Smooth muscle cell (in vitro differentiated cells): ENCODE results near the gene CAPN1. TPM values are rescaled to one million over a fixed set of nuclear protein-coding genes. Genes with fewer than 3 reads are reported as not detected.
"Not testable (repeated sequence)": the region's sequence is repeated elsewhere in the genome, so short reads cannot be mapped to it uniquely, and the experiment has no call there.

ENCODE experiments used
- DNase-seq: peaks from one replicate; lab custom pipeline; 2025; ENCODE audit not compliant: unreplicated experiment; lab: John Stamatoyannopoulos, UW
- H2AFZ ChIP-seq: fragments of 200-600 bp; sonication (generic); 2 replicates; pipeline ENCODE4 v1.6.0; 2016; ENCODE audit warnings: antibody characterized with exemption, low read depth, mild to moderate bottlenecking
- H3F3A ChIP-seq: fragments of 200-600 bp; sonication (generic); 2 replicates; pipeline ENCODE4 v1.6.0; 2017; ENCODE audit warnings: antibody characterized with exemption, low read depth
- H3K27ac ChIP-seq: fragments of 200-600 bp; sonication (generic); 2 replicates; pipeline ENCODE4 v1.5.1; 2016; ENCODE audit warnings: low read depth, mild to moderate bottlenecking
- H3K27me3 ChIP-seq: fragments of 200-600 bp; sonication (generic); 2 replicates; pipeline ENCODE4 v1.6.1; 2016; ENCODE audit warnings: low read depth, mild to moderate bottlenecking
- H3K36me3 ChIP-seq: fragments of 200-600 bp; sonication (generic); 2 replicates; pipeline ENCODE4 v1.5.1; 2016; ENCODE audit warnings: low read depth
- H3K4me1 ChIP-seq: fragments of 200-600 bp; sonication (generic); 2 replicates; pipeline ENCODE4 v1.5.1; 2016; ENCODE audit warnings: low read depth
- H3K4me2 ChIP-seq: fragments of 200-600 bp; sonication (generic); 2 replicates; pipeline ENCODE4 v1.6.0; 2016; ENCODE audit warnings: mild to moderate bottlenecking
- H3K4me3 ChIP-seq: fragments of 200-600 bp; sonication (generic); 2 replicates; pipeline ENCODE4 v1.5.1; 2016; ENCODE audit warnings: mild to moderate bottlenecking
- H3K79me2 ChIP-seq: fragments of 200-600 bp; sonication (generic); 2 replicates; pipeline ENCODE4 v1.6.0; 2016; ENCODE audit warnings: low read depth, mild to moderate bottlenecking
- H3K9ac ChIP-seq: fragments of 200-600 bp; sonication (generic); 2 replicates; pipeline ENCODE4 v1.6.0; 2016; ENCODE audit warnings: low read depth
- H3K9me3 ChIP-seq: fragments of 200-600 bp; sonication (generic); replicated peaks from 2 replicates; pipeline ENCODE4 v1.5.1; 2016; ENCODE audit warnings: low read depth
- H4K20me1 ChIP-seq: fragments of 200-600 bp; sonication (generic); 2 replicates; pipeline ENCODE4 v1.6.0; 2016; ENCODE audit warnings: low read depth
- WGBS: methylation state at CpG from one replicate; pipeline ENCODE4 v1.1.7; 2016; ENCODE audit warnings: low lambda C conversion rate; 5-methylcytosine and 5-hydroxymethylcytosine counted together
- polyA plus RNA-seq: library from polyadenylated mRNA; unstranded; fragments of >200 nt; fragmentation: Nextera tagmentation; extraction: Ambion mirVana; gene quantifications from 2 replicates; pipeline ENCODE4 v1.2.1, GENCODE V29; 2016
- total RNA-seq: library from RNA; depleted of rRNA; stranded (reverse); fragments of >200 nt; gene quantifications from 2 replicates; pipeline ENCODE4 v1.2.3, GENCODE V29; 2014
- TF ChIP-seq, protein P1 (sequence below): fragments of 200-600 bp; sonication (generic); IDR thresholded peaks from 2 replicates; pipeline ENCODE4 v1.5.1; 2017; ENCODE audit warnings: borderline replicate concordance, mild to moderate bottlenecking, antibody characterized with exemption; ENCODE audit not compliant: insufficient read depth, poor library complexity, severe bottlenecking

CAPN1 gene
- total and polyA plus RNA-seq, 2 experiments from 2014 or later: 109 to 126 TPM

DNA sequence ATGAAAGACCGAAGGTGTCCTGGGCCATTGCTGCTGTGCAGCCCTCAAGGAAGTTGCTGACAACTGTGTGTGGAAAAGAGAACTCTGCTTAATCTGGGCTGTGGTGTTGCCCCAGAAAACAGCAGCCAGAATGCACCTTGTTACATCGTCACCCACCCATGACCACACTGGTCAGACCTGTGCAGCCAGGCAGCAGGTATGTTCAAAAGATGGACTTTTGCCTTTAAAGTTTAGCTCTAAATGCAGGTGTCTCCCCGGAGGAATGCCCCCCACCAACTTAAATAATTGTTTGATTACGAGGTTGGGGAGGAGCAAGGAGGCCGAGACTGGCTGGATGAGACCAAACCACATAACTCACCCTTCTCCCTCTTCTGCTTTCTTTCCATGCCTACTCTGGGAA lies 64.8 kb downstream of the CAPN1 start:
- Histone ChIP-seq H3K9ac (no peak overlapping the region), H3K79me2 (no peaks in the 10 kb centered on the region)
- TF ChIP-seq, protein P1, sequence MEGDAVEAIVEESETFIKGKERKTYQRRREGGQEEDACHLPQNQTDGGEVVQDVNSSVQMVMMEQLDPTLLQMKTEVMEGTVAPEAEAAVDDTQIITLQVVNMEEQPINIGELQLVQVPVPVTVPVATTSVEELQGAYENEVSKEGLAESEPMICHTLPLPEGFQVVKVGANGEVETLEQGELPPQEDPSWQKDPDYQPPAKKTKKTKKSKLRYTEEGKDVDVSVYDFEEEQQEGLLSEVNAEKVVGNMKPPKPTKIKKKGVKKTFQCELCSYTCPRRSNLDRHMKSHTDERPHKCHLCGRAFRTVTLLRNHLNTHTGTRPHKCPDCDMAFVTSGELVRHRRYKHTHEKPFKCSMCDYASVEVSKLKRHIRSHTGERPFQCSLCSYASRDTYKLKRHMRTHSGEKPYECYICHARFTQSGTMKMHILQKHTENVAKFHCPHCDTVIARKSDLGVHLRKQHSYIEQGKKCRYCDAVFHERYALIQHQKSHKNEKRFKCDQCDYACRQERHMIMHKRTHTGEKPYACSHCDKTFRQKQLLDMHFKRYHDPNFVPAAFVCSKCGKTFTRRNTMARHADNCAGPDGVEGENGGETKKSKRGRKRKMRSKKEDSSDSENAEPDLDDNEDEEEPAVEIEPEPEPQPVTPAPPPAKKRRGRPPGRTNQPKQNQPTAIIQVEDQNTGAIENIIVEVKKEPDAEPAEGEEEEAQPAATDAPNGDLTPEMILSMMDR: no peak

DNA sequence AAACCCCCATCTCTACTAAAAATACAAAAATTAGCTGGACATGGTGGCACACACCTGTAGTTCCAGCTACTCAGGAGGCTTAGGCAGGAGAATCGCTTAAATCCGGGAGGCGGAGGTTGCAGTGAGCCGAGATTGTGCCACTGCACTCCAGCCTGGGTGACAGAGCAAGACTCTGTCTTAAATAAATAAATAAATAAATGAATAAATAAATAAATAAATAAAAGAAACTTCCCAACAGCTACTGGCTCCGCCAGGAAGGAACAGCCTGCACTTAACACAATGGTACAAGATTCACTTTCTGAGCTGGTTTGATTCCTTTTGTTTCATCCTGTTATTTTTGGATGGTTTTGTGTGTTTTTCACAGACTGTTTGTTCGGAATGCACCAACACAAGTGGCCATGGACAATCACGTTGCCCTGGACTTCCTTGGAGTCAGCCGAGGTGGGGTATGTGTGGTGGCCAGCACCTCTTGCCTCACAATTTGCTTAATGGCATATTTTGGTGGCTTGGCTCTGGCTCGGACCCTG lies 66.5 kb downstream of the CAPN1 start:
- H3F3A ChIP-seq: not testable (repeated sequence)

More for the DNA sequence above, 64.8 kb downstream of the CAPN1 start:
- H3F3A ChIP-seq: no peaks in the 10 kb centered on the region
- DNase-seq: no peak
- H2AFZ ChIP-seq: no peak overlapping the region
- 81% methylated on average over 5 of the region's 5 CpGs for WGBS
- no peaks in the 10 kb centered on the region for H3K9me3 ChIP-seq
- H3K27ac ChIP-seq: no peak overlapping the region
- no peaks in the 10 kb centered on the region for H4K20me1 ChIP-seq
- H3K4me2 ChIP-seq: no peak overlapping the region
- H3K4me3 ChIP-seq: no peak overlapping the region
- H3K36me3 ChIP-seq: no peaks in the 10 kb centered on the region
- H3K4me1 ChIP-seq: no peaks in the 10 kb centered on the region
- no peaks in the 10 kb centered on the region for H3K27me3 ChIP-seq

DNA sequence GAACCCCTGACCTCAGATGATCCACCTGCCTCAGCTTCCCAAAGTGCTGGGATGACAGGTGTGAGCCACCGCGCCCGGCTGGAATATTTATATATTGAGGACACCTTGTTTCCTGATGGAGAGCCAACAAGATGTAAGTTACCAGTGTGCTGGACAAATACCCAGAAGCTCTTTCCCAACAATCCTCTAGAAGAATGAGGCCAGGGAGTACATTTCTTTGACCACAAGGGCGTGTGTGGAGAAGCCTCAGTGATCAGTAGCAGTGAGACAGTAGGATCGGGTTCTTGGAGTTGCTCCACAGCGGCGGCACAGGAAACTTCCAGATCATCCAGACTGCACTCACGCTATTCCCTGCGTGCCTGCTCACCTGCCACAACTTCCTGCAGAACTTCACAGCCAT lies 69.7 kb downstream of the CAPN1 start:
- no peak for DNase-seq
- WGBS: 86% methylated on average over 9 of the region's 9 CpGs

More for the DNA sequence above, 66.5 kb downstream of the CAPN1 start:
- H3K9ac ChIP-seq, H2AFZ ChIP-seq, H3K9me3 ChIP-seq, H3K79me2 ChIP-seq, H3K4me3 ChIP-seq, DNase-seq, H3K27me3 ChIP-seq, H3K27ac ChIP-seq, H3K36me3 ChIP-seq, H4K20me1 ChIP-seq, H3K4me1 ChIP-seq, H3K4me2 ChIP-seq: not testable (repeated sequence)
- 84% methylated on average over 9 of the region's 9 CpGs for WGBS

DNA sequence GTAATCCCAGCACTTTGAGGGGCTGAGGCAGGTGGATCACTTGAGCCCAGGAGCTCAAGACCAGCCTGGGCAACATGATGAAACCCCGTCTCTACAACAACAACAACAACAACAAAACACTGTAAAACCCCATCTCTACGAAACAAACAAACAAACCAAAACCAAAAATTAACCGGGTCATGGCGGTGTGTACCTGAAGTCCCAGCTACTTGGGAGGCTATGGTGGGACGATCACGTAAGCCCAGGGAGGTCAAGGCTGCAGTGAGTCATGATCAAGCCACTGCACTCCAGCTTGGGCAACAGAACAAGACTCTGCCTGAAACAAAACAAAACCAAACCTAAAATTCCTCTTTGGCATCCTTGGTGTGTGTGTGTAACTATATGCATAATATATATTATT lies 73.0 kb downstream of the CAPN1 start:
- Histone ChIP-seq H3F3A (no peaks in the 10 kb centered on the region), H3K4me1 (no peaks in the 10 kb centered on the region), H3K4me2 (no peak overlapping the region), H3K27ac (no peak overlapping the region), H3K9ac (no peak overlapping the region), H3K79me2 (no peaks in the 10 kb centered on the region), H4K20me1 (no peaks in the 10 kb centered on the region), H2AFZ (no peak overlapping the region), H3K9me3 (no peaks in the 10 kb centered on the region), H3K4me3 (no peak overlapping the region), H3K36me3 (no peaks in the 10 kb centered on the region), H3K27me3 (no peaks in the 10 kb centered on the region)
- 91% methylated on average over 6 of the region's 6 CpGs for WGBS
- no peak for DNase-seq
- TF ChIP-seq, protein P1: no peak

More for the DNA sequence above, 69.7 kb downstream of the CAPN1 start:
- Histone ChIP-seq H4K20me1 (no peaks in the 10 kb centered on the region), H3K9me3 (no peaks in the 10 kb centered on the region), H3K4me3 (no peak overlapping the region), H3K4me2 (no peak overlapping the region), H3F3A (no peaks in the 10 kb centered on the region), H3K4me1 (no peaks in the 10 kb centered on the region), H3K36me3 (no peaks in the 10 kb centered on the region), H2AFZ (no peak overlapping the region), H3K27ac (no peak overlapping the region), H3K9ac (no peak overlapping the region), H3K27me3 (no peaks in the 10 kb centered on the region), H3K79me2 (no peaks in the 10 kb centered on the region)
- TF ChIP-seq, protein P1: no peak
